HG03520 (cell line): ENCODE results near the gene IBA57.
"Not testable (repeated sequence)": the region's sequence is repeated elsewhere in the genome, so short reads cannot be mapped to it uniquely, and the experiment has no call there.

Source experiments
- ATAC-seq: cut with Tn5 transposase; IDR thresholded peaks from one replicate; pipeline ENCODE4 v1.9.1; 2021; ENCODE audit warnings: mild to moderate bottlenecking, moderate library complexity; ENCODE audit not compliant: unreplicated experiment

IBA57 gene

DNA sequence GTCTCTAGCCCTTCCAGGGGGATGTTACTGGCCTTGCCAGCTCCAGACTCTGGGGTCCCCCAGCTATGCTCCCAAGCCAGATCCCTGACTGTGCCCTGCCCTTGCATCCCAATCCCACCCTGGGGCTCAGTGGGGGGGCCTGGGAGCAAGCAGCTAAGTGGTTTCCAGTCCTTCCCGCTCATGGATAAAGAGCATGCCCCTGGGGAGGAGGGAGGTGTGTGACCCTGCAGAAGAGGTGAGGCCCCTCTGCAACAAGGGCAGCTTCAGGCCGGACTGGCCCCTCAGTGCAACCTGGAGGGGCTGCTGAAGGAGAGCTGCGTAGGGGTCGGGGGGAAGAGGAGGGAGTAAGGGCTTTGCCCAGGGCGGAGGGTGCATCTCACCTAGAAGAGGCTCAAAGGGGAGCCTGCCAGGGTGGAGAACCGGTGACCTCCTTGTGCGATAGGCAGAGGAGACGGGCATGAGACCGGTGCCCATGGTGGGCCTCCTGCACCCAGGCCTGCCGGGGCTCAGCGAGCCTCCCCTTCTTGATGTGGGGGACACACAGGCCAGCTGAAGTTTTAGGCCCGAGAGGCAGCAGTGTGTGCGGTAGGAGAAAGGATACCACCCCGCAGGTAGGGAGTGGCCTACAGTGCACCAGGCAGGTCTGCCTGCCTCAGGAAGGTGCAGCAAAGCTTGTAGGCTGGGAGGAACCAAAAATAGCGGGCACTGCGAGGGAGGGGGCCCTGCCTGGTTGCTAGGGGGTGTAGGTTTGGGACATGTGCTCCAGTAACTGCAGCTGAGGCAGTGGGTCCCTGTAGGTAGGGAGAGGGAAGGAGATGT lies 45.3 kb downstream of the IBA57 start:
- ATAC-seq: no peak

DNA sequence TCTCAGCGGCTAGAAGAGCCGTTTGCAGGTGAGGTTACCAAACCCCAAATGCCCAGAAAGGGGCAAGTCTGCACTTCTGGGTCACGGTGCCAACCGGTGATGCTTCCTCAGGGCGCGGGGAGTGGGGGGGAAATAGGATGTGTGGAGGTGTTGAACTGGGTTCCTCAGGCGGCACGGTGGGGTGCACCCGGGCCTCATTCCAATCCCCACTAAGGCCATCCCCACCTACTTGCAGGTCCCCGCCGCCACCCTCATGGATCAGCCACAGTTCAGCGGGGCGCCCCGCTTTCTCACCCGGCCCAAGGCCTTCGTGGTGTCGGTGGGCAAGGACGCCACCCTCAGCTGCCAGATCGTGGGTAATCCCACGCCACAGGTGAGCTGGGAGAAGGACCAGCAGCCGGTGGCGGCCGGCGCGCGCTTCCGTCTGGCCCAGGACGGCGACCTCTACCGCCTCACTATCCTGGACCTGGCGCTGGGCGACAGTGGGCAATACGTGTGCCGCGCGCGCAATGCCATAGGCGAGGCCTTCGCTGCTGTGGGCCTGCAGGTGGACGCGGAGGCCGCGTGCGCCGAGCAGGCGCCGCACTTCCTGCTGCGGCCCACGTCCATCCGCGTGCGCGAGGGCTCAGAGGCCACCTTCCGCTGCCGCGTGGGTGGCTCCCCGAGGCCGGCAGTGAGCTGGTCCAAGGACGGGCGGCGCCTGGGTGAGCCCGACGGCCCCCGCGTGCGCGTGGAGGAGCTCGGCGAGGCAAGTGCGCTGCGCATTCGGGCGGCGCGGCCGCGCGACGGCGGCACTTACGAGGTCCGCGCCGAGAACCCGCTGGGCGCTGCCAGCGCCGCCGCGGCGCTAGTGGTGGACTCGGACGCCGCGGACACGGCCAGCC lies 46.2 kb downstream of the IBA57 start:
- ATAC-seq: no peak

DNA sequence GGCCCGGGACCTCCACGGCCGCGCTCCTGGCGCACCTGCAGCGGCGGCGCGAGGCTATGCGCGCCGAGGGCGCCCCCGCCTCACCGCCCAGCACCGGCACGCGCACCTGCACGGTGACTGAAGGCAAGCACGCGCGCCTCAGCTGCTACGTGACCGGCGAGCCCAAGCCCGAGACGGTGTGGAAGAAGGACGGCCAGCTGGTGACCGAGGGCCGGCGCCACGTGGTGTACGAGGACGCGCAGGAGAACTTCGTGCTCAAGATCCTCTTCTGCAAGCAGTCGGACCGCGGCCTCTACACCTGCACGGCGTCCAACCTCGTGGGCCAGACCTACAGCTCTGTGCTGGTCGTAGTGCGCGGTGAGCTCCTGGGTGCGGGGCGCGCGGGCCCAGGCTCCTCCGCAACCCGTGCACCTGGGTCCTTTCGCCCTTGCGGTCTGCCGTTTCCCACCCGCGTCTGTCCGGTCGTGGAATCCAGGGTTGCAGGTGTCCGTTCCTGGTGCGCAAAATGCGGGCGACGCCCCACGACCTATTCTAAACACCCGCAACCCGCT lies 46.9 kb downstream of the IBA57 start:
- no peak for ATAC-seq

DNA sequence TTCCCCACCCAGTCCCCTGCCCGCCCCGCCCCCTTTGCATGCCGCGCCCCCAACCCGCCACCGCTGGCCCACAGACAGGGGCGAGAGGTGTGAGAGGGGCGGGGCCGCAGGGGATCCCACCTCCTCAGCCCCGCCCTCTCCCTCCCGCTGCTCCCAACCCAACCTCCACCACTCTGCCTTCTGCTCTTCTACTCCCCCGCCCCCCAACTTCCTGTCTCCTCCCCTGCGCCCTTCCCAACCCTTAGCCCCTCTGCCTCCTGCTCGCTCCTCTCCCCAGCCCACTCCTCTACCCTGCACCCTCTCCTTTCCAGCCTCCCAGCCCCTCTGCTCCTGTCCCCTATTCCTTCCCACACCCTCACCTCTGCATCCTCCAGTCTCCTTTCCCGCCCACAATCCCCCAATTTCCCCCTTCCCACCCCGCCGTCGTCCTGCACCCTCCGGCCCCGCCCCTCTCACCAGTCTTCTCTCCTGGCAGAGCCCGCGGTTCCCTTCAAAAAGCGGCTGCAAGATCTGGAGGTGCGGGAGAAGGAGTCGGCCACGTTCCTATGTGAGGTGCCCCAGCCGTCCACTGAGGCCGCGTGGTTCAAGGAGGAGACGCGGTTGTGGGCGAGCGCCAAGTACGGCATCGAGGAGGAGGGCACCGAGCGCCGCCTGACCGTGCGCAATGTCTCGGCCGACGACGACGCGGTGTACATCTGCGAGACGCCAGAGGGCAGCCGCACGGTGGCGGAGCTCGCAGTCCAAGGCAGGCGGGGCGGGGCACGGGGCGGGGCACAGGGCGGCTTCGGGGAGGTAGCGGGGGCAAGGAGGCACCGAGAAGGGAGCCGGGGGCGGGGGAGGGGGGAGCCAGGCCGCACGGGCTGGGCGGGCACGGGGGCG lies 47.6 kb downstream of the IBA57 start:
- peak; percentile 95 for ATAC-seq

DNA sequence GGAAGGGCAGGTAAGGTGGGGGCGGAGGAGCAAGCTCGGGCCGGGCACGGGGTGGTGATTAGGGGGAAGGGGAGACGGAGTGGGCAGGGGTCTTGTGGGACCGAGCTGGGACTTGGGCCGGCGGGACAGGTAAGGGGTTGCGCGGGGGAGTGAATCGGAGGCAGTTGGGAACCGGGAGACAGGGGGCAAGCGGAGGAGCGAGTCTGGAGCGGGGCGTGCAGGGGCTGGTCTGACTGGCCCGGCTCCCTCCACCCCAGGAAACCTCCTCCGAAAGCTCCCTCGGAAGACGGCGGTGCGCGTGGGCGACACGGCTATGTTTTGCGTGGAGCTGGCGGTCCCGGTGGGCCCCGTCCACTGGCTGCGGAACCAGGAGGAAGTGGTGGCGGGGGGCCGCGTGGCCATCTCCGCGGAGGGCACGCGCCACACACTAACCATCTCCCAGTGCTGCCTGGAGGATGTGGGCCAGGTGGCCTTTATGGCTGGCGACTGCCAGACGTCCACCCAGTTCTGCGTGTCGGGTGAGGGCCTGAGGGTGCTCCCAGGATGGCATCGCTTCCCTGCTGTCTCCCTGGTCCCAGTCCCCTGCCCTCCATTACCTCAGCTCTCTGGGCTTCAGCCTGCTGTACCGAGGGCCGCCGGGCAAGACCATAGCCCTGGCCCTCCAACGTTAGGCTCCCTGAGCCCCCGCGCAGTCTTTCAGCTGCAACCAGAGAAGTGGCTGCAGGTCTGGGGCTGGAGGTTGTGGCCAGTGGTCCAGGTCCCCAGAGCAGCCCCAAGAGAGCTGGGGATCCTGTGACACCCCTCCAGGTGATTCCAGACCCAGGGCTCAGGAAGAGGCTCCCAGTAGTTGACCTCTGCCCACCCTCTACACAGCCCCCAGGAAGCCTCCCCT lies 48.6 kb downstream of the IBA57 start:
- ATAC-seq: no peak

DNA sequence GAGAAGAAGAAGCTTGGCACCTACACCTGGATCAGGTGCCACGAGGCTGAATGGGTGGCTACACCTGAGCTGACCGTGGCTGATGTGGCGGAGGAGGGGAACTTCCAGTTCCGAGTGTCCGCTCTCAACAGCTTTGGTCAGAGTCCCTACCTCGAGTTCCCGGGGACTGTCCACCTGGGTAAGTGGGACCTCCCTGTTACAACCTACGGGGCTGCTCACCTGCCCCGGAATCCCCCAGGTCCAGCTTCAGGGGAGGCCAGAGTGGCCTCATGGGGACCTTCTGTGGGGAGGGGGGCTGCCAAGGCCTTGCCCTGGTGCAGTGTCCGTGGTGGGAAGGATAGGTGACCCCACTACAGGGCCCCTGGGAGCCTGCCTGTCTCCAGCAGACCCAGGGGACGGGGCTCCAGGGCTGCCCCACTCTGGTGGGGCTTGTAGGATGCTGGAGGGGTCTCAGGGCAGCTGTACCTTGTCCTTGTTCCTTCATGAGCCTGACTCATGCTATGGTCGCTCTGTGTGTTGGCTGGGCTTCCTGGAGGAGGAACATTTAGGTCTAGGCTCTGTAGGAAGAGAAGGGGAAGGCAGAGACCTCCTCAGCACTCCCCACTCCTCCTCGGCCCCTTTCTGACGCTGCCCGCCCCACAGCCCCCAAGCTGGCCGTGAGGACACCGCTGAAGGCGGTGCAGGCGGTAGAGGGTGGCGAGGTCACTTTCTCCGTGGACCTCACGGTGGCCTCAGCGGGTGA lies 49.5 kb downstream of the IBA57 start:
- no peak for ATAC-seq

DNA sequence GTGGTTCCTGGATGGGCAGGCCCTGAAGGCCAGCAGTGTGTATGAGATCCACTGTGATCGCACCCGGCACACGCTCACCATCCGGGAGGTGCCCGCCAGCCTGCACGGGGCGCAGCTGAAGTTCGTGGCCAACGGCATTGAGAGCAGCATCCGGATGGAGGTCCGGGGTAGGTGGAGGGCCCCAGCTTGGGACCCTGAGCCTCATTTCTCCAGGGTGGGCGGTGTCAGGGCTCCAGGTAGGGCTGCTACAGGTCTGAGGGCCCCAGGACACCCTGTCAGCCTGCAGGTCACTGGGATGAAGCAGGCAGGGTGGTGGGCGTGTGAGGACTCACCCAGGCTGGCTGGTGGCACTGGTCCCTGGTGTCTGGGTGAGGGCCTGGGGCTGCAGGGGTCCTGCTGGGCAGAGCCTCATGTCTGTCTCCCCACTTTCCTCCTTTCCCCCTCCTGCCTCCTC lies 50.1 kb downstream of the IBA57 start:
- ATAC-seq: no peak

DNA sequence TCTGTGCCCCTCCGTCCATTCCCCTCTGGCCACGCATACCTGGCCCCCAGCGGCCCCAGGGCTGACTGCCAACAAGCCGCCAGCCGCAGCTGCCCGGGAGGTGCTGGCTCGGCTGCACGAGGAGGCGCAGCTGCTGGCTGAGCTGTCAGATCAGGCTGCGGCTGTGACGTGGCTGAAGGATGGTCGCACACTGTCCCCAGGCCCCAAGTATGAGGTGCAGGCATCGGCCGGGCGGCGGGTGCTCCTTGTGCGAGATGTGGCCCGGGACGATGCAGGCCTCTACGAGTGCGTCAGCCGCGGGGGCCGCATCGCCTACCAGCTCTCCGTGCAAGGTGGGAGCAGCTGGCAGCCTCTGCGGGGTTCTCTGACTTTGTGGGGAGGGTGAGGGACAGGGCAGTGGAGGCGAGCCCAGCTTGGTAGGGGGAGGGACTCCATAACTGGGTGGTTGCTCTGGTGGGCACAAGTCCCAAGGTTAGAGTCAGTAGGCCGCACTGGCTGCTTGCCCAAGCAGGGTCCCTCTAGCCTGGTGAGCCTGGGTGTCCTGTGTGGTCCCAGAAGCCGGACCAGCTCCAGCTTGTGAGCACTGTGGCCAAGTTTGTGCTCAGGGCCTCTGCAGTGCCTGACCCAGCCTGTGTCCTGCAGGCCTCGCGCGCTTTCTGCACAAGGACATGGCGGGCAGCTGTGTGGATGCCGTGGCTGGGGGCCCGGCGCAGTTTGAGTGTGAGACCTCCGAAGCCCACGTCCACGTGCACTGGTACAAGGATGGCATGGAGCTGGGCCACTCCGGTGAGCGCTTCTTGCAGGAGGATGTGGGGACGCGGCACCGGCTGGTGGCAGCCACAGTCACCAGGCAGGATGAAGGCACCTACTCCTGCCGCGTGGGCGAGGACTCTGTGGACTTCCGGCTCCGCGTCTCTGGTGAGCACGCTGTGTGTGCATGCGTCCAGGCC lies 51.0 kb downstream of the IBA57 start:
- ATAC-seq: no peak

DNA sequence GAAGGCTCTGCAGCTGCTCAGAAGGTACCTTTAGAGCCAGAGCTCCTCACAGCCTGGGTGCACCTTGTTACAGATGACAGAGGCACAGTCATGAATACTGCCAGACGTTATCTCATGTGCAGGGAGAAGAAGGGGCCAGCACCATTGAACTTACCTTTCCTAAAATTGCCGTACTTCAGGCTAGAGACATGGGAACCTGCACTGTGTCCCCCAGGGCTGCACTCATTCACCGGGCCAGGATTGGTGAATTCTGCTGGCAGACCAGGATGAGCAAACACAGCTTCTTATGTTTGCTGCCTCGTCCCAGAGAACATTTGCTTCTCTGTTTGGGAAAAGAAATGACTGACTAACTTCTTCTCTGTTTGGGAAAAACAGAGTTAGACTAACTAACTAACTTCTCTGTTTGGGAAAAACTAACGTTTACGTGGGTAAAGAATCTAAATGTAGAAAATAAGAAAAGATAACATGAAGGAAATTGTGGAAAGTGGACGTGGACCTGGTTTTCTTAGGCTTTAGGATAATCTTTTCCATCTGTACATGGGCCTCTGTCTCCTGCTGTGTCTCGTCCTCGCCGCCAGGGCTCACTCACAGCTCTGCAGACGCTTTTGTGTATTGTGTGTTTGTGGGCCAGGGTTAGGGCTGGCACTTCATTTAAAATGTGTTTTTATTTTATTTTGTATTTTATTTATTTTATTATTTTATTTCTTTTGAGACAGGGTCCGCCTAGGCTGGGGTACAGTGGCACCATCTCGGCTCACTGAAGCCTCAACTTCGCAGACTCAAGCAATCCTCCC lies 52.1 kb downstream of the IBA57 start:
- no peak for ATAC-seq

DNA sequence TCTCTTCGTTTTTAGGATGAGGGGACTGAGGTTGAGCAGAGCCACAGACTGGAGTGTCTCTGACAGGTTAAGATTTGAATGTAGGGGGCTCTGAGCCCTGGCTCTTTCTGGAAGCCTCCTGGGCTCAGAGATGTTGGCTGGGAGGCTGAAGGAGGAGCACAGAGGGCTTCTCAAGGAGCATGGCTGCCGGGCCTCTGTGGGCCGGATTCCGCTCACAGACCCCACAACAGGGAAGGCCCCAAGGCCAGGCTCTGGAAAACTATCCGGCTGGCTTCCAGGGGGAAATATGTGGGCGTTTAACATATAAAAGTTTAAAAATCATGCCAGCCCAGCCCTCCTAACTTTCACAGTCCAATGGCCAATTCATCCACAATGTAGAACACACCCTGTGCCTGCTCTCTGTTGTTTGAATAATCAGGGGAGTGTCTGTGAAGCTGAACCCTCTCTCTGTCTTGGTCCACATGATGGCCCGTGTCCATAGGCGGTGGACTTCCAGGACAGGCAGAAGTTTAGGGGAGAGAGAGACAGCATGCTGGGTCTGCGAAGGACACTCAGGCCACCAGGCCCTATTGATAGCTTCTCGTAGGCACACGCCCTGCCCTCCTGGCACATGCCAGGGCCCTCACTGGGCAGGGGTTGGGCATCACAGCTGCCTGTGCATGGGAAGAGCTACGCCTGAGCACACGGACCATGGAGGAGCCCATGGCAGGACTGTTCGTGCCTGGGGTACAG lies 53.1 kb downstream of the IBA57 start:
- ATAC-seq: no peak

DNA sequence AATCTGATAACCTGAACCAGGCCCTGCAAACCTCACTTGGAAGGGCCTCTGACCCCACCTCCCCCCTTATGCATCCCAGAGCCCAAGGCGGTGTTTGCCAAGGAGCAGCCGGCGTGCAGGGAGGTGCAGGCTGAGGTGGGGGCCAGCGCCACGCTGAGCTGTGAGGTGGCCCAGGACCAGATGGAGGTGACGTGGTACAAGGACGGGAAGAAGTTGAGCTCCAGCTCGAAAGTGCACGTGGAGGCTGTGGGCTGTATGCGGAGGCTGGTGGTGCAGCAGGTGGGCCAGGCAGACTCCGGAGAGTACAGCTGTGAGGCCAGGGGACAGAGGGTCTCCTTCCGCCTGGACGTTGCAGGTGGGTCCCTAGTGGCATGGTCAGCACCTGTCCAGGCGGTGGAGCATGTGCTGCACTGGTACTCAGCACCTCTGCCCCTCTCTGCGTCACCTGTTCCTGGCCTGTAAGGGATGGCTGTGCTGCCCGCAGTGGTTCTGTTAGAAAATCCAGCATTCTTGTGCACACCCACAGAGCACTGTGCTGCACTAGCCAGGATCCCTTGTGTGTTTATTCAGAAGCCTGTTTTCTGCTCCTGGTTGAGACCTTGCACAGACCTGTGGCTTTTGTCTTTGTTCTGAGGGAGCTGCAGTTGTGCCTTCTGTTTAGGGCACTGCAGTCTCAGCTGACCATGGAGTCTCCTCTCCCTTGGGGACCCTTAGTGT lies 53.8 kb downstream of the IBA57 start:
- ATAC-seq: no peak

DNA sequence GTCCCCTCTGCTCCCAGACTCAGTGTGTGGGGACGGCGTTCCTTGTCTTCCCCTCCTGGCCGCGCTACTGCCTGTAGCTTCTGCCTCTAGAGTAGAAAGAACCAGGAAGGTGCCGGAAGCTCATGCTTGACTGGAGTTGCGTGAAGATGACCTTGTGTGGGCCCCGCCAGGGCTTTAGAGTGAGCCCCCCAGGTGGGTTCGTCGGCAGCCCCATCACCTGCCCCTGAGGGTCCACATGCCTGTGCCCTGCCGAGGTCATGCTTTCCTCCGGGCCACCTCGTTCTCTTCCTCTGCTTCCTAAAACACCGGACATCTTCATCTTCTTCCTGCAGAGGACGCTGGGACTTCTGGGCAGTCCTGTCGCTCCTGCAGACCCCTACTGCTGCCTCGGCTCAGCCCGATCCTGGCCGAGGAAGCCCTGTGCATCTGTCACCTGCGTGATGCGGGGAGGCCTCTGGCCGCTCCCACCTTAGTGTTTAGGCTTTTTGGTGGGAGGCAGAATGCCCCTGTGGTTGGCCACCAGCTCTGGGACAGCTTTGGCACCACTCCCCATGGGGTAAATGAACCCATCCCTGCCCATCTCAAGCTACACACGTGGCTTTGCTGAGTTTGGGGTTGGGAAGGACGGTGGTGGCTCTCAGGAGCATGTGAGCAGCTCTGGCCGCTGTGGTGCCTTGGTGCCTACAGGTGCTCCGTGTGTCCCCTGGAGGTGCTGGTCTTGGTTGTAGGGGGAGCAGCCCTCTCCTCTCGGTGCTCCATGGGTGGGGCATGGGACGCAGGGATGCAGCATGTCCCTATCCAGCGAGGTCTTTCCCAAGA lies 54.6 kb downstream of the IBA57 start:
- ATAC-seq: no peak

DNA sequence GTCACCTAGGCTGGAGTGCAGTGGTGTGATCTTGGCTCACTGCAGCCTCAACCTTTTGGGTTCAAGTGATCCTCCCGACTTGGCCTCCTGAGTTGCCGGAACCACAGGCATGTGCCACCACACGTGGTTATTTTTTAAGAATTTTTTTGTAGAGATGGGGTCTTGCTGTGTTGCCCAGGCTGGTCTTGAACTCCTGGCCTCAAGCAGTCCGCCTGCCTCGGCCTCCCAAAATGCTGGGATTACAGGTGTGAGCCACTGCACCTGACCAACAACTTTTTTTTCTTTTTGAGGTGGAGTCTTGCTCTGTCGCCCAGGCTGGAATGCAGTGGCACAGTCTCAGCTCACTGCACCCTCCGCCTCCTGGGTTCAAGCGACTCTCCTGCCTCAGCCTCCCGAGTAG lies 55.5 kb downstream of the IBA57 start:
- not testable (repeated sequence) for ATAC-seq

DNA sequence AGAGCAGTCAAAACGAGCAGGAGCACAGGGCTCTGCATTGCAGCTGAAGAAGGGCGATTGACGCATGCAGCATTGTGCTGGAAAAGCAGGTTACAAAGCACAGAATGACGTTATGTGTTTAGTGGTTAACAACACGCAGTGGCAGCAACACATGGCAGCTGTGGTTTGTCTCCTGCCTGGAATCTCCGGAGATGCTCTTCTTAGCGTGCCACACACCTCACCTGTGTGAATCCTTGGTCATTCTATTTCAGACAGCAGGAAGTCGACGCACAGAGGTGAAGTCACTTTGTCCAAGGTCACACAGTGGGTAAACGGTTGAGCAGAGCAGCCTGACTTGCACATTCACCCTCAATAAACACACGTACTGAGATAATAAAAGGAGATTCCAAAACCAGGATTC lies 56.9 kb downstream of the IBA57 start:
- ATAC-seq: no peak
